Activated naive CD4-positive, alpha-beta T cell treated with anti-CD3 and anti-CD28 coated beads for 36 hours (primary cell): Measurements from ENCODE around the gene NR1I3. TPM values are rescaled to one million over a fixed set of nuclear protein-coding genes. Genes with fewer than 3 reads are reported as not detected.

Source experiments
- CTCF ChIA-PET: fragments of 350-600 bp; sonication (Branson Sonifier 250); formaldehyde crosslinking; loops from one replicate; lab custom pipeline; 2021; ENCODE audit warnings: antibody characterized with exemption; lab: Charles Lee
- DNase-seq: peaks from one replicate; pipeline ENCODE4 v3.0.0-alpha.2; 2020
- H3K27ac Mint-ChIP-seq: one replicate; pipeline ENCODE4 v1.8.0; 2021; ENCODE audit warnings: mild to moderate bottlenecking, mixed read lengths
- H3K27me3 Mint-ChIP-seq: one replicate; pipeline ENCODE4 v1.8.0; 2021; ENCODE audit warnings: low read depth, mixed read lengths
- H3K36me3 Mint-ChIP-seq: one replicate; pipeline ENCODE4 v1.8.0; 2021; ENCODE audit warnings: low read depth, mixed read lengths
- H3K4me1 Mint-ChIP-seq: one replicate; pipeline ENCODE4 v1.8.0; 2021; ENCODE audit warnings: low read depth, mixed read lengths
- H3K4me3 Mint-ChIP-seq: one replicate; pipeline ENCODE4 v1.8.0; 2021; ENCODE audit warnings: mild to moderate bottlenecking, moderate library complexity, mixed read lengths
- H3K9me3 Mint-ChIP-seq: one replicate; pipeline ENCODE4 v1.8.0; 2021; ENCODE audit warnings: mixed read lengths
- intact Hi-C: fragments of 100-400 bp; cut with micrococcal nuclease; formaldehyde crosslinking; loops from one replicate; pipeline ENCODE4 v1.15.1; 2023
- total RNA-seq, 2 experiments: library from RNA; stranded (reverse); gene quantifications; one replicate each; pipeline ENCODE4 v1.2.3, GENCODE V29; 2021

NR1I3 gene
- total RNA-seq, 2 experiments from 2014 or later, result not detected

DNA sequence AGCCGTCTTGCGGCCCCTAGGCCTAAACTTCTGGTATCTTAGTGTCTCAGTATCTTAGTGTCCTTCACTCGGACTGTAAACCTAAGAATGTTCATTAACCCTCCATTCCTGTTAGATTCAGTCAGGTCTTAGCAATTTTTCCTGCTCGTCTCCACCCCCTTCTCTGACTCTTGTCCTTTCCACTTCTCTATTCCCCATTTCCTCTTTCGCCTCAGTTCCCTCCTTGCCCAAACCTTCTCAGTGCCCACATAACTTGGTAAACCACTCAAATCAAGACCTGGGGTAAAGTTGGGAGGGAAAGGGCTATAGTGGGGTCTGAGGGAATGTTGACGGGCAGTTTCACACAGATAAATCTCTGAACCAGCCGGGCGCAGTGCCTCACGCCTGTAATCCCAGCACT lies 23.6 kb downstream of the NR1I3 start:
- CTCF ChIA-PET, result no interaction called here
- H3K27ac Mint-ChIP-seq, result no peak overlapping the region
- H3K27me3 Mint-ChIP-seq, result no peaks in the 10 kb centered on the region
- H3K4me3 Mint-ChIP-seq, result no peak overlapping the region
- H3K9me3 Mint-ChIP-seq, result no peaks in the 10 kb centered on the region
- H3K4me1 Mint-ChIP-seq, result peaks cover 42% of the 10 kb centered on the region
- DNase-seq, result no peak
- peaks cover 43% of the 10 kb centered on the region for H3K36me3 Mint-ChIP-seq
- intact Hi-C loops, result no loop called here

DNA sequence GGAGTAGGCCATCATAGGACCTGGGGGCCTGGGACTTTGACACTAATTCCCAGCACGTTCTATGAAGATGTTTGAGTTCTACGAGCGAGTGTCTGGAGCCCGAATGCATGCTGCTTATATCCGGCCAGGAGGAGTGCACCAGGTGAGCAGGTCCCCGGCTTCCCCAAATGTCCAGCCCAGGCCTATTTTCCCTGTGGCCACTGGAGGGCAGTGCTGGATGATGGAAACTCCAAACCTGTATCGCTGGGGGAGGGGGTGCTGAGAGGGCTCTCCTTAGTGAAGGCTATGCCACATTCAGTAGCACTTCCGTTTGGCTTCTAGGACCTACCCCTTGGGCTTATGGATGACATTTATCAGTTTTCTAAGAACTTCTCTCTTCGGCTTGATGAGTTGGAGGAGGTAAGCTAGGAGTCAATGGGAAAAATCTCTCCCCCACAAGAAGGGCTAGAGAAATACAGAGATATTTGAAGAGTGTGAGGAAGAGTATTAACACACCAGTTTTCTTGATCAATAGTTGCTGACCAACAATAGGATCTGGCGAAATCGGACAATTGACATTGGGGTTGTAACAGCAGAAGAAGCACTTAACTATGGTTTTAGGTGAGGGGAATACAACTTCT lies 28.1 kb downstream of the NR1I3 start:
- DNase-seq, result peak; percentile 86
- CTCF ChIA-PET, result interaction anchor here (0.8 to 13.3 kb wide), 9 partner anchors 8 to 172 kb away, joined by 3 to 196 read pairs (median 9); partner anchors contain the start of genes ADAMTS4, APOA2, NDUFS2 and TOMM40L
- intact Hi-C loops, result loop anchor here (1.0 kb wide), 1 partner anchor 15 kb away; no protein-coding TSS in a partner anchor
- peaks cover 61% of the 10 kb centered on the region for H3K36me3 Mint-ChIP-seq
- no peak overlapping the region for H3K4me3 Mint-ChIP-seq
- peaks cover 37% of the 10 kb centered on the region for H3K4me1 Mint-ChIP-seq
- H3K9me3 Mint-ChIP-seq, result no peaks in the 10 kb centered on the region
- peak overlapping the region; percentile 50 for H3K27ac Mint-ChIP-seq
- no peaks in the 10 kb centered on the region for H3K27me3 Mint-ChIP-seq

DNA sequence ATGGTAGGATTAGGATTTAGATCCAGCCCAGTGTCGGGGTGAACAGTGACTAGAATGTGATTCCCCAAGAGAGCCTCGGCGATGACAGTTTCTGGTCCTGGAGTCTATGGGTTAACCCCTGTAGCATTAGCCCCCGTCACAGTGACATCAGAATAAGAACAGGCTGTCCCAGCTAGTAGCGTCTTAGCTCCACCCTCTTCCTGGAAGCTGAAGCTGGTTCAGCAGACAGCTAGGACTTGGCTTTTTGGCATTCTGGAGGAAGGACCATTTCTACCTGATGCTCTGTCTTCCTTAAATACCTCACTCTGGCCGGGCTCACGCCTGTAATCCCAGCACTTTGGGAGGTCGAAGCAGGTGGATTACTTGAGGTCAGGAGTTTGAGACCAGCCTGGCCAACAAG lies 30.8 kb downstream of the NR1I3 start:
- CTCF ChIA-PET, result interaction anchor here (1.6 to 13.3 kb wide), 4 partner anchors 15 to 175 kb away, joined by 5 to 196 read pairs (median 59); partner anchors contain the start of genes APOA2, PPOX and TOMM40L
- no peak overlapping the region for H3K27ac Mint-ChIP-seq
- peaks cover 56% of the 10 kb centered on the region for H3K4me1 Mint-ChIP-seq
- H3K27me3 Mint-ChIP-seq, result no peaks in the 10 kb centered on the region
- no peaks in the 10 kb centered on the region for H3K9me3 Mint-ChIP-seq
- peaks cover 56% of the 10 kb centered on the region for H3K36me3 Mint-ChIP-seq
- peak; percentile 39 for DNase-seq
- intact Hi-C loops, result no loop called here
- H3K4me3 Mint-ChIP-seq, result no peak overlapping the region

DNA sequence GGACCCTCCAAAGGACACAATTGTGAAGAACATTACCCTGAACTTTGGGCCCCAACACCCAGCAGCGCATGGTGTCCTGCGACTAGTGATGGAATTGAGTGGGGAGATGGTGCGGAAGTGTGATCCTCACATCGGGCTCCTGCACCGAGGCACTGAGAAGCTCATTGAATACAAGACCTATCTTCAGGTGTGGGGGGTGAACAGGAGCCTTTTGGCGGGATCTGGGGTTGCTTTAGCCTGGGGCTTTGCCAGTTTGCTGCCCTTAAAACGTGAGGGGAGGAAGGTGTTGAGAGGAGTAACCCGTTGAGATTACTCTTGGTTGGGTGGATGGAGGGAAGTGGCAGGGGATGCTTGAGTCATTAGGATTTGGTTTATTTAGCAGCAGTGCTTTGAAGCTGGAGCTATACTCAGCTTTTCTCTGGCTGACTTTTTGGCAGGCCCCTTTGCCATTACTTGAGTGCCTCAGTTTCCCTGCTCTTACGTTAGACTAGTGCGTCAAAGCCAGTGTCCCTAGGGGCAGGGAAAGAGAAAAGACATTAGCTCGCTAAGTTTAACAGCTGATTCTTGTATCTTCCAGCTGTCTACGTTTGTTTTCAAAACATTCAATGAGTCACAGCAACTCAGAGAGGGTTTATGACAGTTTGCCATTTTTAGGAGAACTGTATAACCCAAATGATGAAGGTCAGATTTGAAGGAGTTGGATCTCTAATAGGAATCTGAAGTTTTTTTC lies 31.4 kb downstream of the NR1I3 start:
- Mint-ChIP-seq H3K4me1 (peaks cover 60% of the 10 kb centered on the region), H3K27me3 (no peaks in the 10 kb centered on the region), H3K27ac (peak overlapping the region; percentile 31), H3K9me3 (no peaks in the 10 kb centered on the region), H3K4me3 (no peak overlapping the region), H3K36me3 (peaks cover 51% of the 10 kb centered on the region)
- CTCF ChIA-PET, result interaction anchor here (0.6 to 13.3 kb wide), 7 partner anchors 14 to 641 kb away, joined by 3 to 196 read pairs (median 22); partner anchors contain the start of genes APOA2, PPOX and TOMM40L
- intact Hi-C loops, result no loop called here
- no peak for DNase-seq

DNA sequence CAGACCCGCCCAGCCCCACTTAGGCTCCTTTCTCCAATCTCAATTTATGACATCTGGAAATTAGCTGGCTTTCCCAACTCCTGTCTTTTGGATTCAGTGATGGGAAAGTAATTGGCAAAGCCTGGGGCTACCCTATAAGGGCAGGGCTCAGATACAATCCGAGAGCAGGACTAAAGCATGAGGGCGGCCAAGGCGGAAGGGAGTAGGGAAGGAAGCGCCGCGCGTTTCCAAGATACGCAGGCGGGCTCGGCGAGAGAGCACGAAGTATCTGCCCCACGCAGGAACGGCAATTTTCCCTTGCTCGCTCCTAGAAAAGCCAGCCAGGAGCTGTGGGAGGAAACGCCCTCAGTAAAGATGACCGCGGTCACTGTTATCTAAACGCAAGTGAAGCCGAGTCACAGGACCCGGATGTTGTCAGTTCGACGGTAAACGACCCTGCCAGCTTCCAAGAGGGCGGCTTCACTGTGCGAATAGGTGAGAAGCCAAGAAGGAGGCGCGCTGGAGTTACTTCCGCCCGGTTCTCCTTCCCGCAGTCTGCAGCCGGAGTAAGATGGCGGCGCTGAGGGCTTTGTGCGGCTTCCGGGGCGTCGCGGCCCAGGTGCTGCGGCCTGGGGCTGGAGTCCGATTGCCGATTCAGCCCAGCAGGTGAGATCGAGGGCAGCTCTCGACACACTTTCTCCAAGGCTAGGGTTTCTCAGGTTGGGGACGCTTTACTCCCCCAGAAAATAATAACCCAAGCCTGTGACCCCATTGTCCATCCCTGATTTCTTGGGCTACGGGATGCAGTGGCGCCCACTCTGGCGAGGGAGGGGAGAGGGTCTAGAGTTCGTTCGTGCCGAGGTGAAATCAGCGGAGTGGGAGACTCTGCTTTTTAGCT lies 35.9 kb downstream of the NR1I3 start, which contains the start of gene NDUFS2:
Gene NDUFS2, plus strand, starts transcription at position 532 of the 877 bp plus-strand sequence. Its CDS starts 19 bp downstream, at position 551.
- Mint-ChIP-seq H3K4me1 (peaks cover 75% of the 10 kb centered on the region), H3K27me3 (no peaks in the 10 kb centered on the region), H3K27ac (peak within 1 kb of the TSS; percentile 89), H3K36me3 (peaks cover 30% of the 10 kb centered on the region), H3K9me3 (no peaks in the 10 kb centered on the region), H3K4me3 (peak within 1 kb of the TSS; percentile 92)
- CTCF ChIA-PET, result interaction anchor here (0.6 to 13.3 kb wide), 11 partner anchors 9 to 394 kb away, joined by 3 to 196 read pairs (median 5); partner anchors contain the start of genes APOA2, PPOX, TOMM40L and UFC1
- intact Hi-C loops, result loop anchor here (1.0 to 2.0 kb wide), 6 partner anchors 17 to 157 kb away; partner anchors contain the start of genes DEDD, PPOX, USF1 and USP21
- peak; percentile 99 for DNase-seq

DNA sequence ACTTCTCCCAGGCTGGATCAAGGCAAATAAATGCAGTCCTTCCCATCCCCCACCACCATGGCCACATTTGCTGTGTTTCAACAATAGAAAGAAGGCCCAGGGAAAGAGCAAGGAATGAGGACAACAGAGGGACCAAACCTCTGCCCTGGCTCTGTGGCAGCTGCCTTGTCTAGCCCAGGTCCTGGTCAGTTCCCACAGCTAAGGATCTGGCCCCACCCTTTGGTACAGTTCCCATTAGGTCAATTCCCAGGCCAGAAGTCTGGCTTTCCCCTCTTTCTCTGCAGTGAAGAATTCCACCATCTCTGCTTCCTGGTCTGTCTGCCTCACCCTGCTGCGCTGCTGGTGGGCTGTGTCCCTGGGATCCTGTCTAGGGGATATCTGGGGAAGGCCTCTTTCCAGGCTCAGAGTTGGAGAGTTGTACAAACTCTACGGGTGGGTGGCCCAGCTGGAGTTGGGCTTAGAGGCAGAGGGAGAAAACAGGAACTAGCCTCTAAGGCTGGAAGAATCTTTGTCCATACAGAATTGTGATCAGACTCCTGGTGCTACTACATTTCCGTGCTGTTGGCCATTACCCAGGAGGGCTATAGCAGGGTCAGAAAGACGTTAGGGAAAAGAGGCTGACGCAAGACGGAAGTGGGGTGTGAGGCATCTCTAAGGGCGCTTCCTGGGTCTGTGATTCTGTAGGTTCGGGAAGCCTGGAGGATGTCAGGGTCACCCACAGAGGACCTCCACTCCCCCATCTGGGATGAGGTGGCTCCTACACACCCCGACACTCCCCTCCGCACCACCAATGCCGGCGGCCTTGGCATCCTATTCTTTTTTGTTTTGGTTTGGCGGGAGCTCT lies 36.8 kb downstream of the NR1I3 start:
- Mint-ChIP-seq H3K9me3 (no peaks in the 10 kb centered on the region), H3K36me3 (peaks cover 25% of the 10 kb centered on the region), H3K27me3 (no peaks in the 10 kb centered on the region), H3K27ac (peak overlapping the region; percentile 89), H3K4me3 (peak overlapping the region; percentile 92), H3K4me1 (peaks cover 67% of the 10 kb centered on the region)
- DNase-seq, result peak; percentile 26
- intact Hi-C loops, result no loop called here
- CTCF ChIA-PET, result interaction anchor here (0.6 to 13.3 kb wide), 8 partner anchors 9 to 181 kb away, joined by 3 to 196 read pairs (median 8); partner anchors contain the start of genes APOA2, PPOX and TOMM40L

DNA sequence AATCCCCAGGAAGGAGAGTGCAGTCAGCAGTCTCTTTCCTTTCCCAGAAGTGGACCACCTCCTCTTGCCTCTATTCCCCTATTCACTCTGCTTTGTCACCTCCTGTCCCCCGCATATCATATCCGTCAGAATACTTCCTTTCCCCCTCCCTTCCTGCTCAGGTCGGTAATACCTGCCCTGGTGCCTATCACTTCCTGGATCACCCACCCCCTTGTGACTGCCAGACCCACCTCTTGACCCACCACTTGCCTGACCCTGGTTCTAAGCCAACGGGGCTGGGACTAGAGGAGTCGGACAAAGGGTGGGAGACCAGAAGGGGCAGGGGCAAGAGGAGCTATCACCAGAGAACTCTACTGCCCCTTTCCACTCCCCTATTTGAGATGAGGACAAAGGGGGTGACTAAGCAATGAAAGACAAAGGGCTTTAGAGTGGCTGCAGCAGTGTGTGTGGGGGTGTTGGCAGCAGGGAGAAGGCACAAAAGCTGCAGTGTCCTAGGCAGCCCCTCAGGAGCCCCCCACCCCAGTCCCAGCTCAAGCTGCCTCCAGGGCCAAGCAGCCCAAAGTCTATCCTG lies 37.5 kb downstream of the NR1I3 start:
- intact Hi-C loops, result no loop called here
- no peaks in the 10 kb centered on the region for H3K9me3 Mint-ChIP-seq
- H3K4me3 Mint-ChIP-seq, result peak overlapping the region; percentile 65
- peak; percentile 67 for DNase-seq
- CTCF ChIA-PET, result interaction anchor here (1.1 to 13.3 kb wide), 5 partner anchors 8 to 105 kb away, joined by 3 to 196 read pairs (median 12); partner anchors contain the start of genes APOA2, PPOX and TOMM40L
- peaks cover 67% of the 10 kb centered on the region for H3K4me1 Mint-ChIP-seq
- H3K27me3 Mint-ChIP-seq, result no peaks in the 10 kb centered on the region
- peak overlapping the region; percentile 89 for H3K27ac Mint-ChIP-seq
- H3K36me3 Mint-ChIP-seq, result peaks cover 20% of the 10 kb centered on the region

DNA sequence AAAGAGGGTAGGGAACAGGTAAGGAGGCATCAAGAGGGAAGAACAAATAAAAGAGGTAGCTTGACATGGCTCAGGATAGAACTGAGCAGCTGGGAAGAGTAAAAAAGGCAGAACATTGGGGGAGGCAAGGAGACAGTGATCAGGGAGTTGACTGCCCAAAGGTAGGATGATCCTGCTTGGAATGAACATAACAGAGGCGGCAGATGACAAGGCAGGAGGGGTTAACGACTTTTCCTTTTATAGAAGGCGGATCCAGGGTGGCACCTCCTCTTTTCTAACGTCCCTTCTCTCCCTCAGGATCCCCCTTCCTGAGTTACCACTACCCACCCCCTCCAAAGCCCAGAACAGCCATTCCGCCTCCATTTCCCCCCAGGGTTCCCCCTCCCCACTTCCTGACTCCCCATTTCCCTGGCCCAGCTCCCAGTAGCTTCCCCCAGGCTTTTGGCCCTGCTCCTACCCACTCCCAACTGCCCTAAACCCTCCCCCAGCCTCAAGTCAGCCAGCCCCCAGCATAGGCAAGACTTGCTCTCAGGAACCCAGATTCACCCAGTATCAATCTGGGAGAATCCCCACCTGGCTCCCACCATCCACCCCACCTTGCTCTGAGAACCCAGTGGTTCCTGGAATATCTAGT lies 38.4 kb downstream of the NR1I3 start:
- Mint-ChIP-seq H3K9me3 (no peaks in the 10 kb centered on the region), H3K4me3 (peak overlapping the region; percentile 65), H3K27ac (peak overlapping the region; percentile 89), H3K36me3 (peaks cover 15% of the 10 kb centered on the region), H3K4me1 (peaks cover 67% of the 10 kb centered on the region), H3K27me3 (no peaks in the 10 kb centered on the region)
- CTCF ChIA-PET, result interaction anchor here (1.0 to 1.6 kb wide), 5 partner anchors 9 to 91 kb away, joined by 3 to 4 read pairs (median 3); partner anchors contain the start of gene APOA2
- no peak for DNase-seq
- intact Hi-C loops, result no loop called here

DNA sequence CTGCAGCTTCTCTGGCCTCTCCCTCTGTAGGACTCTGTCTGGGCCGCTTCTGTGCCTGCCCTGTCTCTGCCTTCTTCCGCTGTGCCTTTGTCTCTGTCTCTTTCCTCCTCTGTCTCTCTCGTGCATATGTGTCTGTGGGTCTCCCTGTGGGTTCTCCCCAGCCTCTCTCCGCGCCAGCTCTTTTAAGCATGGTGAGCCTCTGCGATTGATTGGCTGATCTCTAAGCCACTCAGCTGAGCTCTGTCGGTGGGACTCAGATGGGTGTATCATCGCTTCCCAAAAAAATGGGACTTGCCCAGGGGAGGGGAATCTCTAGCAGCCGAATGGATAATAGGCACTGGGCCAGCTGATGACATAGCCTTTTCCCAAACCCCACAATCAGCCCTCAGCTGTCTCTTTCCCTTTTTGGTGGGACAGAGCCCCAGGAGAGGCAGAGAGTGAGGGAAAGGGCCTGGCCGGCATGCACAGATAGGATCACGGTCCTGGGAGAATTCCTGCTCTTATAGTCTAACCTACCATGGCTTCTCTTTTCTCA lies 39.0 kb downstream of the NR1I3 start, which contains the start of gene ADAMTS4:
Gene ADAMTS4, minus strand, starts transcription at position 158 of the 535 bp plus-strand sequence. CDS start 427 bp downstream, outside the sequence.
- Mint-ChIP-seq H3K36me3 (peaks cover 9% of the 10 kb centered on the region), H3K4me3 (peak within 1 kb of the TSS; percentile 65), H3K27me3 (no peaks in the 10 kb centered on the region), H3K9me3 (no peaks in the 10 kb centered on the region), H3K27ac (peak within 1 kb of the TSS; percentile 89), H3K4me1 (peaks cover 63% of the 10 kb centered on the region)
- CTCF ChIA-PET, result interaction anchor here (0.6 to 1.6 kb wide), 7 partner anchors 10 to 183 kb away, joined by 3 to 4 read pairs (median 3); partner anchors contain the start of genes APOA2 and TOMM40L
- intact Hi-C loops, result no loop called here
- no peak for DNase-seq
